ENCODE measurements around the gene RNF182.

The RNF182 gene

GRCh38 chr6:13987400-13987865 lies 62.7 kb downstream of the RNF182 start:
- TF ChIP-seq, protein P1, sequence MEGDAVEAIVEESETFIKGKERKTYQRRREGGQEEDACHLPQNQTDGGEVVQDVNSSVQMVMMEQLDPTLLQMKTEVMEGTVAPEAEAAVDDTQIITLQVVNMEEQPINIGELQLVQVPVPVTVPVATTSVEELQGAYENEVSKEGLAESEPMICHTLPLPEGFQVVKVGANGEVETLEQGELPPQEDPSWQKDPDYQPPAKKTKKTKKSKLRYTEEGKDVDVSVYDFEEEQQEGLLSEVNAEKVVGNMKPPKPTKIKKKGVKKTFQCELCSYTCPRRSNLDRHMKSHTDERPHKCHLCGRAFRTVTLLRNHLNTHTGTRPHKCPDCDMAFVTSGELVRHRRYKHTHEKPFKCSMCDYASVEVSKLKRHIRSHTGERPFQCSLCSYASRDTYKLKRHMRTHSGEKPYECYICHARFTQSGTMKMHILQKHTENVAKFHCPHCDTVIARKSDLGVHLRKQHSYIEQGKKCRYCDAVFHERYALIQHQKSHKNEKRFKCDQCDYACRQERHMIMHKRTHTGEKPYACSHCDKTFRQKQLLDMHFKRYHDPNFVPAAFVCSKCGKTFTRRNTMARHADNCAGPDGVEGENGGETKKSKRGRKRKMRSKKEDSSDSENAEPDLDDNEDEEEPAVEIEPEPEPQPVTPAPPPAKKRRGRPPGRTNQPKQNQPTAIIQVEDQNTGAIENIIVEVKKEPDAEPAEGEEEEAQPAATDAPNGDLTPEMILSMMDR (IDR thresholded peaks at IDR 0.05; ENCODE audit: low read depth, low read length, missing control alignments) = no peak
- no peak for DNase-seq (ENCODE audit: extremely low read depth, low read depth)
- H3K4me3 ChIP-seq (replicated peaks; ENCODE audit: low read depth, low read length) = no peak overlapping the region

GRCh38 chr6:13988049-13988738 lies 63.4 kb downstream of the RNF182 start:
- TF ChIP-seq, protein P1 (IDR thresholded peaks at IDR 0.05; ENCODE audit: low read depth, low read length, missing control alignments) = no peak
- H3K4me3 ChIP-seq (replicated peaks; ENCODE audit: low read depth, low read length) = no peak overlapping the region
- no peak for DNase-seq (ENCODE audit: extremely low read depth, low read depth)

- no peak for DNase-seq (ENCODE audit: extremely low read depth, low read depth)
- H3K4me3 ChIP-seq (replicated peaks; ENCODE audit: low read depth, low read length) = no peak overlapping the region
- TF ChIP-seq, protein P1 (IDR thresholded peaks at IDR 0.05; ENCODE audit: low read depth, low read length, missing control alignments) = no peak
Observed at GRCh38 chr6:13988908-13989307, 64.2 kb downstream of the RNF182 start.

DNA sequence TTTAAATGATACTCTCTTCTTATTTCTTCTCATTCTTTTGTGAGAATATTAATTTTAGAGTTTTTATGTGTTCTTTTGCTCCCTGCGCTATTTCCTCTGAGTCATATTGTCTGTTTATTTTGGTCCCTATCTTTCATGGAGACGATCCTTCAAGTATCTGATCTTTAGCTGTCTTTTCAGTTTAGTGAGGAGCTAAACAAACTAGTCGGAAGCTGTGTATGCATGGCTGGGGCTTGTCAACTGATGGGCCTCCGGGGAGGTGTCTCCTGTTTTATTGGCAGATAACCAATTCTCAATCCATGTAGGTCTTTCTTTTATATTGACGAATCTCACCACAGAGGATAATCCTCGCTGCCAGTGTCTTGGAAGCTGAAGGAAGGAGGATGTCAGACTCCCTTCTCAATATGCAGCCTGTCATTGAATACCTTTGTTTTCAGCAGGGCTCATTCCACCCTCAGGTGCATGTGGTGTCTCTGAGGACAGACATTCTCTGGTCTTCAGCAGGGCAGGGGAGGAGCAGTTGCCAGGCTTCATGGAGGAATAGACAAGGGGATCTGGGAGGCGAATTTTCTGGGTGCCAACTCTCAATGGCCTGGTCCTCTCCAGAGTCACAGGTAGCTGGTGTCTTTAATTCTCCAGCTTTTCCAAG lies 64.9 kb downstream of the RNF182 start:
- no peak overlapping the region for H3K4me3 ChIP-seq (replicated peaks; ENCODE audit: low read depth, low read length)
- TF ChIP-seq, protein P1 (IDR thresholded peaks at IDR 0.05; ENCODE audit: low read depth, low read length, missing control alignments) = no peak
- DNase-seq (ENCODE audit: extremely low read depth, low read depth) = no peak

DNA sequence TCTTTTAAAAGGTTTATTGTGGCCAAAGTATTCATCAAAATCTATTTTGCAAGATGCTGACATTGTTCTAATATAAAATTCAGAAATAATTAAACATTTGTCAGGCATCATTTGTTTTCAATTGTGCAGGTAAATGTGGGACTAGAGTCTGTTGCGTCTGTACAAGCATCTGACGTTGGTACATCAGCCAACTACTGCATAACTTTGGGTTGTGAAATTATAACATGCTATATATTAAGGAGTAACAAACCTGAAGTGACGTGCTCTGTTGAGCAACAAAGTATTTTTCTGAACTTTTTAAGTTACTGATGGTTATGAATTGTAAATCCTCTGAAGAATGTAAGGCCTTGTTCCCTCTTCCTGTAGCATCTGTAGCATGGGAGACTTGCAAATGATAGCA lies 66.0 kb downstream of the RNF182 start:
- TF ChIP-seq, protein P1 (IDR thresholded peaks at IDR 0.05; ENCODE audit: low read depth, low read length, missing control alignments) = no peak
- H3K4me3 ChIP-seq (replicated peaks; ENCODE audit: low read depth, low read length) = no peak overlapping the region
- DNase-seq (ENCODE audit: extremely low read depth, low read depth) = no peak

DNA sequence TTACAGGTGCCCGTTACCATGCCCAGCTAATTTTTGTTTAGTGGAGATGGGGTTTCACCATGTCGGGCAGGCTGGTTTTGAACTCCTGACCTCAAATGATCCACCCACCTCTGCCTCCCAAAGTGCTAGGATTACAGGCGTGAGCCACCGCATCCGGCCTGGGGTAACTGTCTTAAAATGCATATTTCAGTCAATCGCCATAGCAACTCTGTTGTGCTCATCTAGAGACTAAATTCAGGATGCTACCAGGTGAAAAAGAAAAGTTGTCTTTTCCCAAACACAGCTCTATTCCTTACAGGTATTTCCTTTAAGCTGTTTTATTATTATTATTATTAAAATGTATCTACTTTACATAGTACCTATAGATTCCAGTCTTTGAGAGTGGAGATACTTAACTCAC lies 66.6 kb downstream of the RNF182 start:
- H3K4me3 ChIP-seq (replicated peaks; ENCODE audit: low read depth, low read length) = no peak overlapping the region
- DNase-seq (ENCODE audit: extremely low read depth, low read depth) = no peak
- TF ChIP-seq, protein P1 (IDR thresholded peaks at IDR 0.05; ENCODE audit: low read depth, low read length, missing control alignments) = no peak

All from HFF-Myc (cell line).